Activated T-cell treated with anti-CD3 and anti-CD28 coated beads, Interleukin-2, amount 50 U/mL, for 4 hours (primary cell): ENCODE data around the gene KDM4C. TPM values are rescaled to one million over a fixed set of nuclear protein-coding genes. Genes with fewer than 3 reads are reported as not detected.
A peak's percentile ranks its signal among the peaks of the same experiment; 100 is the strongest.

ENCODE experiments used
- ATAC-seq, 2 donors: fragments of 200-7000 bp; cut with Tn5 transposase; one replicate each; pipeline ENCODE4 v1.10.0; 2021
- DNase-seq: peaks from one replicate; pipeline ENCODE4 v3.0.0-alpha.2; 2020
- H3K27me3 Mint-ChIP-seq: one replicate; pipeline ENCODE4 v1.8.0; 2021; ENCODE audit warnings: low read depth, mixed read lengths
- H3K36me3 Mint-ChIP-seq: one replicate; pipeline ENCODE4 v1.8.0; 2022; ENCODE audit warnings: mixed read lengths; ENCODE audit not compliant: insufficient read depth
- H3K4me1 Mint-ChIP-seq: one replicate; pipeline ENCODE4 v1.8.0; 2021; ENCODE audit warnings: low read depth, mixed read lengths
- H3K4me3 Mint-ChIP-seq: one replicate; pipeline ENCODE4 v1.8.0; 2021; ENCODE audit warnings: mild to moderate bottlenecking, moderate library complexity, mixed read lengths
- H3K9me3 Mint-ChIP-seq: one replicate; pipeline ENCODE4 v1.8.0; 2021; ENCODE audit warnings: mixed read lengths
- total RNA-seq, 3 donors: library from RNA; stranded (reverse); gene quantifications; one replicate each; pipeline ENCODE4 v1.2.1, GENCODE V29; 2021

Gene KDM4C
- total RNA-seq, 3 donors from 2014 or later = 22.9 to 26.5 (median 25.6) TPM

DNA sequence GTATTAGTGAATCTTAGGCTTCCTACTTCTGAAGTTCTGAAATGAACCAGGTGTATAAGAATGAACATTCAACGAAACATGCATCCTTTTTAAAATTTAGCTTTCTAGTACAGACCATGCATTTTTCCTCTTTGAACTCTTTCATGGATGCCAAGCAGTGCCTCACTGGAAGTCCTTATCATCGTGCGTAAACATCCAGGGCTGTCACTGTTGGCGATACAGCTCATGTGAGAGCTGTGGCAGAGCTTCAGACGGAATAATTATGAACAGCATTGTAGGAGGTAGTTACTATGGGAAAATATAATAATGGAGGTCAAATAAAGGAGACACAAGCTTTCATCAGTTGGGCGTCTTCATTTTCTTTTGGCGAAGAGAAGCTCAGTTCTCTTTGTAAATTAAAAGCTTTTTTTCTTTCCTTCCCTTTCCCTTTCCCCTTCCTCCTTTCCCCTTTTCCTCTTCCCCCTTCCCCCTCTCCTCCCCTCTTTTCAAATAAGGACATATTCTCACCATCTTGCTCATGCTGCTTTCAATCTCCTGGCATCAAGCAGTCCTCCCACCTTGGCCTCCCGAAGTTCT is 167.3 kb downstream of the KDM4C start:
- no peak for ATAC-seq
- H3K4me3 Mint-ChIP-seq = no peak overlapping the region
- H3K9me3 Mint-ChIP-seq = no peaks in the 10 kb centered on the region
- H3K27me3 Mint-ChIP-seq = no peaks in the 10 kb centered on the region
- H3K36me3 Mint-ChIP-seq = peaks cover 32% of the 10 kb centered on the region
- H3K4me1 Mint-ChIP-seq = peaks cover 45% of the 10 kb centered on the region
- DNase-seq = no peak

DNA sequence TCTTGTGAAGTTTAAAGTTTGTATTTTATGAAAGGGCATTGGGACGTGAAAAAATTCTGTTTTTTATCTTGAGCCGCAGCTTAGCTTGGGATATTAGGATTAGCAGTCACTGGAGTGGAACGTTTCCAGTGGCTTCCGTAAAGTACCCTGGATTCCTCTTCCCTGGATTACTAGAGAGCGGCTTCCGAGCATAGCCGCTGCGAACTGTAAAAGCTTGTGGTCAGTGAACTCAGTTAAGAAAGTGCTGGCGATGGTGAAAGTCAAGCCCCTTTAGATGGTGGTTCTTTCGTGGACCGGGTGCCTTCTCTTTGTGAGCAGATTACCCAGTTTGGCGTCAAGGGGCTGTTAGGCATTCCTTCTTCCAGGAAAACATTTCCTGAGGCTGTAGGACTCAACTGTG is 168.1 kb downstream of the KDM4C start:
- DNase-seq (no peak), ATAC-seq (no peak)
- no peak overlapping the region for H3K4me3 Mint-ChIP-seq
- H3K27me3 Mint-ChIP-seq = no peaks in the 10 kb centered on the region
- H3K36me3 Mint-ChIP-seq = peaks cover 32% of the 10 kb centered on the region
- H3K4me1 Mint-ChIP-seq = peaks cover 44% of the 10 kb centered on the region
- no peaks in the 10 kb centered on the region for H3K9me3 Mint-ChIP-seq

DNA sequence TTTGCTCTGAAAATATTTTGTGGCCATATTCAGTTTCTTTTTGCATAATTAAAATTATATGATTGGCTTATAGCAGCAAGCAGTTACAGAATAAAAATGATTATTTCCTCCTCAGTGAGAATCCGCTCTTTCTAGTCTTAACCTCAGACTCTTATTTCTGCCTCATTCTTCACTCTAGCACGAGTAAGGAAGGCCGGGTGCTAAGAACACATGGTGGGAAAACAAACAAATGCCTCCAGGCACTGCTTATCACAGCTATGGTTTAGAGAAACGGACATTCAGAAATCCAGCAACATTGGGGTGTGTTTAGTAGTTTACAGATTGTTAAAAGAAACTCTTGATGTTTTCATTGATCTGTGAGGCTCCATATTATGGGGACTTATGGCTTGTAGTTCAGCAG is 168.7 kb downstream of the KDM4C start:
- Mint-ChIP-seq H3K4me3 (no peak overlapping the region), H3K4me1 (peaks cover 38% of the 10 kb centered on the region), H3K36me3 (peaks cover 27% of the 10 kb centered on the region), H3K9me3 (no peaks in the 10 kb centered on the region), H3K27me3 (no peaks in the 10 kb centered on the region)
- ATAC-seq (no peak), DNase-seq (no peak)

DNA sequence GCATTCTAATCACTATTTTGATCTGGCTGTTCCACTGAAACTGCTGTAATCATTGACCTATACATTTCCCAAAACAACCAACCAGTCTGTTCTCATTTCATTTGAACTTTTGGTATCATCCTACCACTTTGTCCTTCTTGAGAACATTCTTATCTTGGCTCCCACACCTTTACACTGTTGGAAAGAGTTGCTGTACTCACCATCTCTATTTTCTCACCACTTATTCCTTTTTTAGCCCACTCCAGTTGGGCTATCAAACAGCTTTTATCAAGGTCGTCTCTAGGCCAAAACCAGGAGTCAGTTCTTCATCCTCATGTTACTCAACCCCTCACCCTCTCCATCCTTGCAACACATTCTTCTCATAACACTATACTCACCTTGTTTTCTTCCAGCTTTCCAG is 170.1 kb downstream of the KDM4C start:
- peaks cover 33% of the 10 kb centered on the region for H3K4me1 Mint-ChIP-seq
- H3K4me3 Mint-ChIP-seq = no peak overlapping the region
- H3K27me3 Mint-ChIP-seq = no peaks in the 10 kb centered on the region
- H3K9me3 Mint-ChIP-seq = no peaks in the 10 kb centered on the region
- no peak for DNase-seq
- peaks cover 19% of the 10 kb centered on the region for H3K36me3 Mint-ChIP-seq
- no peak for ATAC-seq

DNA sequence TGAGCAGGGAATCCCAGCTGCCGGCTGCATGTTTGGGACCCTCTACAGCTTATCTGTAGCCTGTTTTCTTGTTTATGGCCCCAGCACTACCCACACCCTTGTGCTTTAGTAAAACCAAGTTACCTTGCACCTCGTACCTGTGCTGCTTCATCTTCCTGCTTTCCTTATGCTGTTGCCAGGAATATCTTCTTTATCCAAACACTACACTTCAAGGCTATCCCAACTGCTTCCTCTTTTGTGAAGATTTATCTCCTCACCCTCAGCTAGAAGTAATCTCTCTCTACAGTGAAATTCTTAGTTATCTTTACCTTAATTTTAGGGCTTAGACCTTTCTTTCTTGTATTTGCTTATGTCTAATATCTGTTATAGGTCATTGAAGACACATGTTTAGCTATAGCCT is 171.1 kb downstream of the KDM4C start:
- no peaks in the 10 kb centered on the region for H3K9me3 Mint-ChIP-seq
- peaks cover 19% of the 10 kb centered on the region for H3K36me3 Mint-ChIP-seq

DNA sequence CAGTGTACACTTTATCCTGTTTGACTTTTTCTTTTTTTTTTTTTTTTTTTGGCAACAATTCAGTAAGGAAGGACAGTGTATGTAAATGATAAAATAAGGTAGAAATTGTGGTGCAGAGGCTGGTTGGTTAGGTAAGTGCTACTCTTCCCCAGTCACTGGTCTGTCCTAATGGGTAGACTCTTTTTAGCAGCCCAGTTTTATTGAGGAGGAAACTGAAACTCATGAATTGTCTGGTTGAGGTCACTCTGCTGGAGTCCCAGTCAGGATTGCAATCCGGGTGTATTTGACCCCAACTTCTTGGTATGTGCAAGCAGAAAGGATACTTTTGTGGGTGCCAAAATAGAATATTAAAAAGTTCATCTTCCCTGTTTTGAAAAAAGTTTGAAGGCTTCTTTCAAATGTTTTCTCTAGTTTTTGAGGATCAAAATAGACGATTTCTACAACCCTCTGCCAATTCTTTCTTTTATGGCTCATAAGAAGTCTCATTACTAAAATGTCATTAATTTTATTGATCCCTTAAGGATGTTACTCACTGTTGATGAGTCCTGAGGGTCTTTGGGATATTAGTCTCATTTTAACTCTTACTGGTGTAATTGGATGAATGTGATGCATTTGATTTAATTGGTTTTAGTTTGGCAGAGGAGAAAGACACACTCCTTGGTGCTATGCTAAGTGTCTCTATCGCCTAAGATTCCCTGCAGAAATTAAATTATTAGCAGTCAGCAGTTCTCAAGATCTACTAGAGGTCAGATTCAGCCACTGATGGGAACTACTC is 171.9 kb downstream of the KDM4C start:
- Mint-ChIP-seq H3K4me3 (no peak overlapping the region), H3K4me1 (peaks cover 28% of the 10 kb centered on the region), H3K36me3 (peaks cover 17% of the 10 kb centered on the region), H3K9me3 (no peaks in the 10 kb centered on the region), H3K27me3 (no peaks in the 10 kb centered on the region)
- DNase-seq = no peak
- no peak for ATAC-seq

More for the DNA sequence above, 171.1 kb downstream of the KDM4C start:
- no peak for DNase-seq
- Mint-ChIP-seq H3K4me3 (no peak overlapping the region), H3K4me1 (peaks cover 28% of the 10 kb centered on the region), H3K27me3 (no peaks in the 10 kb centered on the region)
- no peak for ATAC-seq

DNA sequence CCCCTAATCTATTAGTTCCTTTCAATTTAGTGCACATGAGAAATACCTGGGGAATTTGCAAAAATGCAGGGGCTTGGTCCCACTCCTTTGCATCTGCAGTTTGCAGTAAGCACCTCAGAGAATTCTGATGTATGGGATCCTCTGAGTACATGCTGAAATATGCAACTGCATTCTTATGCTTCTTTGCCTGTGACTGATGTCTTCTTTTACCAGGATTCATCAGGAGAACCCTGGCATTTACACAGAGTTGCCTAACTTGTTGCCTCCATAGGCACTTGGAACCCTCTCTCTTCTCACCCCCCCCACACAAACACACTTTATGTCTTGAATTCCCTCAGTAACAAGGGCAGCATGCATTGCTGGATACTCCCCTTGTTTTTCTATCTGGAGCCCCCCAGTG is 173.1 kb downstream of the KDM4C start:
- ATAC-seq = no peak
- H3K9me3 Mint-ChIP-seq = no peaks in the 10 kb centered on the region
- no peak for DNase-seq
- H3K27me3 Mint-ChIP-seq = no peaks in the 10 kb centered on the region
- peaks cover 30% of the 10 kb centered on the region for H3K4me1 Mint-ChIP-seq
- no peak overlapping the region for H3K4me3 Mint-ChIP-seq
- peaks cover 15% of the 10 kb centered on the region for H3K36me3 Mint-ChIP-seq

DNA sequence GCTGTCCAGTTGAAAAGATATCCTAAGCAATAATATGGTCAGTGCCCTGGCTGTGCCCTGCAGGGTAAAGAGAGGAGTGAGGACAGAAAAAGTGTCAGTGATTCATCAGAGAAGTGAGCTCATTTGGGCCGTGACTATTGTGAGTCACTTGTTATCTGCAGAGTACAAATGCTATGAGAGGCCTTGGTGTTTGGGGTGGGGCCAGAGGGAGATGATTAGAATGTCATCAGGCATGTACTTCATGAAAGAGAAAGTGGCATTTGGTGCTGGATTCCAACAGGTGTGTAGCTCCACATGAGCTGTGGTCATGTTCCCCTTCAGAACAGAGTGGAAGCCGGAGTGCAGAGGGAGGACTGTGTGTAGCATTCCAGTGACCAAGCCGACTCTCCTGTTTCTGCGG is 174.1 kb downstream of the KDM4C start:
- H3K9me3 Mint-ChIP-seq = no peaks in the 10 kb centered on the region
- DNase-seq (no peak), ATAC-seq (peak in 1 of 2 donors; percentile 99)
- peaks cover 12% of the 10 kb centered on the region for H3K36me3 Mint-ChIP-seq
- peaks cover 29% of the 10 kb centered on the region for H3K4me1 Mint-ChIP-seq
- H3K27me3 Mint-ChIP-seq = no peaks in the 10 kb centered on the region
- H3K4me3 Mint-ChIP-seq = no peak overlapping the region

DNA sequence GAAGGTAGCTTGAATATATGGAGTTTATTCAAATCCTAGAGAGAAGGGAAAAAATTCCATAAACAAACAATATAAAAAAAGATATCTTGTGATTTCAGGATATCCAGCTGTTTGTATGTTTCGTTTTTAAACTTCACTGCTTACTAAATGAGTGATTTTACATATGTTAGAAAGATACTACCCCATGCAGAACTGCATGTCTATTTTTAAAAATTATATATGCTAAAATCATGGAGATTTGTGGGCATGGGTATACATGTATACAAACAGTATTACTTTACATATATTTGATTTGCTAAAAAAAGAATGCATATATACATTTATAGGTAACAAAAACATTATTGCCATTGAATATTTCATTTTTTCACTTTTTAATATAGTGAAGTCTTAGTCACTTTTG is 178.3 kb downstream of the KDM4C start:
- Mint-ChIP-seq H3K4me1 (peaks cover 13% of the 10 kb centered on the region), H3K27me3 (no peaks in the 10 kb centered on the region), H3K4me3 (no peak overlapping the region), H3K9me3 (no peaks in the 10 kb centered on the region), H3K36me3 (peaks cover 13% of the 10 kb centered on the region)
- DNase-seq (no peak), ATAC-seq (no peak)

DNA sequence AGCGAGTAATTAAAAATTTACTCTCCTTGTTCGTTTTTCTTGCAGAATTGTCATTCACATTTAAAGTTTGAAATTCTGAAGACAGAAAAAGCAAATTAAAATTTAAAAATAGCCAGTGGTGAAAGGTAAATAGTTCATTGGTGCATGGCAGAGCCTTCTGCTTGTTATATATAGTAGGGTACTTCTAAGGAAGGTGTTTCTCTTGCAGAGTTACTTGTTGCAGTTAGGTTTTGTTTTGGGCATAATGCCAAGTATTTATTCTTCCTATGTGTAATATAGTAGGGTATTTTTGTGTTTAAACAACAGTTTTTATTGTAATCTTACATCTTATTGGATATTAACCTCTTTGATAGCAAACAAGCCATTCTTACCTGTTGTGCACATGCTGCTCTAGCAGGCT is 179.4 kb downstream of the KDM4C start:
- Mint-ChIP-seq H3K9me3 (no peaks in the 10 kb centered on the region), H3K4me3 (no peak overlapping the region), H3K36me3 (peaks cover 17% of the 10 kb centered on the region), H3K27me3 (no peaks in the 10 kb centered on the region), H3K4me1 (peaks cover 9% of the 10 kb centered on the region)
- DNase-seq (no peak), ATAC-seq (no peak)

DNA sequence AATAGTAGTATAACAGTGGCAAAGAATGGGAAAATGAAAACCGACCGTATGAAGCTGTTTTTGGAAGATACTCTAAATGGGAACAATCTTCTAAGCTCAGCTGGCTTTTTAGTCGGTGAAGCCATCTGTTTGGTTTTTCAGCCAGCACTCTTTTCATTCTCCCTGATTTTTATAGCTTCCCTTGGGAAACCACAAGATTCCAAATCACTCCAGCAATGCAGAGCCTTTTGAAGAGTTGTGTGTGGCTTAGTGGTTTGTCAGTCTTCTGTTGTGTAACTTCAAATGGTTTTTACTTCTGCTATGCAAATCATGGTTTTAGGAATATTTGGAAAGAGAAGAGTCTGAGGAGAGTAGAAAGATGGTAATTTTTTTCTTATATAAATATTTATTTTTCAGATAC is 180.7 kb downstream of the KDM4C start:
- DNase-seq (no peak), ATAC-seq (no peak)
- Mint-ChIP-seq H3K9me3 (no peaks in the 10 kb centered on the region), H3K36me3 (peaks cover 16% of the 10 kb centered on the region), H3K4me3 (no peak overlapping the region), H3K27me3 (no peaks in the 10 kb centered on the region), H3K4me1 (peaks cover 8% of the 10 kb centered on the region)

DNA sequence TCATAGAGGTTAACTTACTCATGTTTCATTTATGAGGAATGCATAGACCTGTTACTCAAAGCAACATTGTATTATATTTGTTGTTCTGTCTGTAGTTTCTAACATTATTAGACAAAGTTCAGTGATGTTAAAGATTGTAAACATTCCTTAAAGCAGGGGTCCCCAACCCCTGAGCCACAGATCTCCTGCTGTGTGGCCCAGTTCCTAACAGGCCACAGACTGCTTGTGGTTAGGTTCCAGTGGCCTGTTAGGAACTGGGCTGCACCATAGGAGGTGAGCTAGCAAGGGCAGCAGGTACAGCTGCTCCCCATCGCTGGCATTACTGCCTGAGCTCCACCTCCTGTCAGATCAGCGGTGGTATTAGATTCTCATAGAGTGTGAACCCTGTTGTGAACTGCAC is 181.1 kb downstream of the KDM4C start:
- peaks cover 15% of the 10 kb centered on the region for H3K36me3 Mint-ChIP-seq
- no peaks in the 10 kb centered on the region for H3K27me3 Mint-ChIP-seq
- no peak overlapping the region for H3K4me3 Mint-ChIP-seq
- DNase-seq (no peak), ATAC-seq (no peak)
- no peaks in the 10 kb centered on the region for H3K9me3 Mint-ChIP-seq
- peaks cover 13% of the 10 kb centered on the region for H3K4me1 Mint-ChIP-seq

DNA sequence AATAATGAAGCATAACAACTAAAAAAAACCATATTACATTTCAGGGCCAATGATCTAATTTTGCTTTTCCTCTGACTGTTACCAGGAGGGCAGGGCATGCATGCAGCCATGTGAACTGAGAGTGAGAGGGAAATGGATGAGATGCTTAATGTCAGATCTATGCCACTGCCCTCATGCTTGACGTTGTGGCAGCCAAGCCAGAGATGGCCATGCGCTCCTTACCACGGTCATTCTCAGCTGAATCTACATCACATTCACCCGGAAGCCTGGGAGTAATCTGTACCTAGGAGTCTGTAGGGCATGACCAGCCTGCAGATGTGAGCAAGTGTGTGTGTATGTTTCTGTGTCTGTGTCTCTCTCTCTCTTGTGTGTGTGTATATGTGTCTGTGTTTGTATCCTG is 183.7 kb downstream of the KDM4C start:
- no peak overlapping the region for H3K4me3 Mint-ChIP-seq
- ATAC-seq (no peak), DNase-seq (no peak)
- peaks cover 13% of the 10 kb centered on the region for H3K36me3 Mint-ChIP-seq
- H3K27me3 Mint-ChIP-seq = no peaks in the 10 kb centered on the region
- H3K9me3 Mint-ChIP-seq = no peaks in the 10 kb centered on the region
- H3K4me1 Mint-ChIP-seq = peaks cover 23% of the 10 kb centered on the region

DNA sequence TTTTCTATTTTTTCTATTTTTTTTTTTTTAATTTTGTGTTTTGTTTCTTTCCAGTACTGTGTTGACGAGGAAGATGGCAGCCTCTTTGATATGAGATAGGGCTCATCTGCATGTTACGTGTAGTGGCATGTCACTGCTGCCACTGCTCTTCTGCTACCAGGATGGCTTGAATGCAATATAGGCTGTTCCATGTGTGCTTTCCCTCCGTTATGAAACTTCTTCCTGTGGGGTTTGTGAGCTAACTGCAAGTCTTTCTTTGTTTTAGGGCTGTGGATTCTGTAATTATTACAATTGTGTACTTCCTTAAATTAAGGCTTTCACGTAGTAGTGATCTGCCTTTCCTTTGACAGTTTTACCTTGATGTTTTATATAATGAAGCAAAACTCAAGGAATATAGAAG is 184.6 kb downstream of the KDM4C start:
- ATAC-seq = no peak
- peaks cover 13% of the 10 kb centered on the region for H3K36me3 Mint-ChIP-seq
- H3K9me3 Mint-ChIP-seq = no peaks in the 10 kb centered on the region
- DNase-seq = no peak
- H3K27me3 Mint-ChIP-seq = no peaks in the 10 kb centered on the region
- H3K4me3 Mint-ChIP-seq = no peak overlapping the region
- peaks cover 23% of the 10 kb centered on the region for H3K4me1 Mint-ChIP-seq

DNA sequence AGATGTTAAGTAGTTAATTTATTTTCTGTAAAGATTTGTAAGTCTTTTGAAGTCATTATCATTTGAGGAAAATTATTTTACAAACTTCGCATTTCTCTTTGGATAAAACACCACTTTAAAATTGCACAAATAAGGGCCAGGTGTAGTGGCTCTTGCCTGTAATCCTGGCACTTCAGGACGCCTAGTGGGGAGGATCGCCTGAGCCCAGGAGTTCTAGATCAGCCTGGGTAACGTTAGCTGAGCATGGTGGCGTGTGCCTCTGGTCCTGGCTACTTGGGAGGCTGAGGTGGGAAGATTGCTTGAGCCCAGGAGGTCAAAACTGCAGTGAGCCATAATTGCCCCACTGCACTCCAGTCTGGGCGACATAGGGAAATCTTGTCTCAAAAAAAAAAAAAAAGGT is 185.5 kb downstream of the KDM4C start:
- ATAC-seq (no peak), DNase-seq (no peak)
- no peak overlapping the region for H3K4me3 Mint-ChIP-seq
- H3K27me3 Mint-ChIP-seq = no peaks in the 10 kb centered on the region
- peaks cover 23% of the 10 kb centered on the region for H3K4me1 Mint-ChIP-seq
- H3K36me3 Mint-ChIP-seq = peaks cover 18% of the 10 kb centered on the region
- H3K9me3 Mint-ChIP-seq = no peaks in the 10 kb centered on the region
